B cell (primary cell): Measurements from ENCODE around the gene DOCK4. TPM values are rescaled to one million over a fixed set of nuclear protein-coding genes. Genes with fewer than 3 reads are reported as not detected.

Experiments
- ATAC-seq: fragments of 200-7000 bp; cut with Tn5 transposase; one replicate; pipeline ENCODE4 v1.10.0; 2021; ENCODE audit warnings: low read depth, mild to moderate bottlenecking, moderate number of reproducible peaks, moderate library complexity
- CTCF ChIA-PET: fragments of 350-600 bp; sonication (Branson Sonifier 250); formaldehyde crosslinking; loops from one replicate; lab custom pipeline; 2021; ENCODE audit warnings: antibody characterized with exemption, inconsistent platforms; lab: Charles Lee
- POLR2A ChIA-PET: fragments of 350-600 bp; sonication (Branson Sonifier 250); formaldehyde crosslinking; loops from one replicate; lab custom pipeline; 2021; ENCODE audit warnings: antibody characterized with exemption; lab: Charles Lee
- DNase-seq: peaks from one replicate; pipeline ENCODE4 v3.0.0; 2013
- H2AFZ ChIP-seq: 2 replicates; pipeline ENCODE4 v1.6.1; 2012; ENCODE audit warnings: mild to moderate bottlenecking, low read depth, low read length; ENCODE audit not compliant: insufficient read depth, poor library complexity, severe bottlenecking
- H3K27ac ChIP-seq, 2 donors: 1 replicate in 1 of 2; 2 replicates in 1 of 2; pipeline ENCODE4 v1.5.1; 2012 to 2013; ENCODE audit warnings: low read length in 2 of 2, mild to moderate bottlenecking in 2 of 2, moderate library complexity in 1 of 2
- H3K27me3 ChIP-seq, 4 experiments: fragments of 200-600 bp in 1 of 4; sonication (generic) in 1 of 4; replicated peaks in 1 of 4; 1 replicate in 2 of 4; 2 replicates in 2 of 4; pipeline versions ENCODE4 v1.6.1 to v1.7.0; 2013 to 2016; ENCODE audit warnings: low read length in 3 of 4, mild to moderate bottlenecking in 2 of 4, mixed read lengths in 1 of 4, moderate library complexity in 1 of 4; ENCODE audit not compliant: insufficient read depth in 4 of 4, control insufficient read depth in 3 of 4; ENCODE audit errors: control extremely low read depth in 1 of 4
- H3K36me3 ChIP-seq, 2 experiments: replicated peaks in 1 of 2; 1 replicate in 1 of 2; 2 replicates in 1 of 2; pipeline versions ENCODE4 v1.6.1 to v1.7.1; 2013; ENCODE audit warnings: low read length in 1 of 2; ENCODE audit not compliant: insufficient read depth in 2 of 2, control insufficient read depth in 1 of 2; ENCODE audit errors: control extremely low read depth in 1 of 2, extremely low read depth in 1 of 2
- H3K4me1 ChIP-seq, 2 donors: fragments of 200-600 bp in 1 of 2; sonication (generic) in 1 of 2; 1 replicate in 1 of 2; 2 replicates in 1 of 2; pipeline versions ENCODE4 v1.5.1 to v1.6.1; 2013 to 2017; ENCODE audit warnings: low read length in 2 of 2; ENCODE audit not compliant: control insufficient read depth in 2 of 2, insufficient read depth in 2 of 2
- H3K4me2 ChIP-seq: replicated peaks from 2 replicates; pipeline ENCODE3; 2012; ENCODE audit warnings: mild to moderate bottlenecking, low read depth, low read length; ENCODE audit not compliant: poor library complexity, severe bottlenecking
- H3K4me3 ChIP-seq, 5 experiments: fragments of 200-600 bp in 1 of 5; sonication (generic) in 1 of 5; 1 replicate in 3 of 5; 2 replicates in 2 of 5; pipeline versions ENCODE4 v1.5.1 to v1.7.0; 2011 to 2016; ENCODE audit warnings: low read length in 4 of 5, mild to moderate bottlenecking in 4 of 5, low read depth in 2 of 5, control low read depth in 1 of 5, moderate library complexity in 1 of 5; ENCODE audit not compliant: insufficient read depth in 1 of 5; ENCODE audit errors: control extremely low read depth in 1 of 5, extremely low read depth in 1 of 5
- H3K79me2 ChIP-seq: fragments of 200-600 bp; sonication (generic); one replicate; pipeline ENCODE4 v1.6.0; 2016; ENCODE audit warnings: low read length; ENCODE audit not compliant: control insufficient read depth, insufficient read depth
- H3K9ac ChIP-seq: fragments of 200-600 bp; sonication (generic); 2 replicates; pipeline ENCODE4 v1.6.1; 2017; ENCODE audit warnings: mild to moderate bottlenecking, low read length, moderate library complexity
- H3K9me3 ChIP-seq, 3 donors: one replicate each; pipeline versions ENCODE4 v1.6.1 to v1.7.1; 2013; ENCODE audit warnings: low read length in 2 of 3; ENCODE audit not compliant: control insufficient read depth in 2 of 3, insufficient read depth in 1 of 3; ENCODE audit errors: control extremely low read depth in 1 of 3
- H4K20me1 ChIP-seq: 2 replicates; pipeline ENCODE4 v1.6.0; 2012; ENCODE audit warnings: mild to moderate bottlenecking, low read length; ENCODE audit not compliant: insufficient read depth, control insufficient read depth, poor library complexity, severe bottlenecking
- H3K27ac Mint-ChIP-seq: one replicate; pipeline ENCODE4 v1.8.0; 2021; ENCODE audit warnings: mixed read lengths
- H3K27me3 Mint-ChIP-seq: one replicate; pipeline ENCODE4 v1.8.0; 2021; ENCODE audit warnings: mixed read lengths
- H3K4me1 Mint-ChIP-seq: one replicate; pipeline ENCODE4 v1.8.0; 2021; ENCODE audit warnings: mixed read lengths
- H3K4me3 Mint-ChIP-seq: one replicate; pipeline ENCODE4 v1.8.0; 2021; ENCODE audit warnings: mixed read lengths
- H3K9me3 Mint-ChIP-seq: one replicate; pipeline ENCODE4 v1.8.0; 2022; ENCODE audit warnings: mixed read lengths; ENCODE audit not compliant: insufficient read depth
- EZH2 ChIP-seq: IDR thresholded peaks from 2 replicates; pipeline ENCODE4 v1.6.1; 2012; ENCODE audit warnings: borderline replicate concordance, low read depth, mild to moderate bottlenecking, moderate library complexity, low read length; ENCODE audit not compliant: insufficient read depth, poor library complexity, severe bottlenecking
- WGBS: methylation state at CpG from one replicate; pipeline ENCODE4 v1.1.5; 2013; ENCODE audit warnings: missing lambda C conversion rate; ENCODE audit not compliant: insufficient coverage; 5-methylcytosine and 5-hydroxymethylcytosine counted together
- intact Hi-C: fragments of 100-400 bp; cut with micrococcal nuclease; formaldehyde crosslinking; loops from one replicate; pipeline ENCODE4 v1.10.0; 2022
- polyA plus RNA-seq: library from polyadenylated mRNA; depleted of rRNA; stranded (reverse); fragments of >200 nt; gene quantifications from 2 replicates; pipeline ENCODE4 v1.2.3, GENCODE V29; 2012
- total RNA-seq, 2 donors: library from RNA; stranded (reverse); fragments of 120-200 nt in 1 of 2; gene quantifications; 1 replicate in 1 of 2; 2 replicates in 1 of 2; pipeline versions ENCODE4 v1.2.3 to v1.2.4, GENCODE V29; 2013 to 2022
- TF ChIP-seq, protein P1 (sequence below): fragments of 200-600 bp; IDR thresholded peaks from one replicate; pipeline ENCODE4 v1.8.0; 2022; ENCODE audit warnings: antibody characterized with exemption, mild to moderate bottlenecking

Gene DOCK4
- total and polyA plus RNA-seq, 2 donors (not counting 1 experiment from before 2014, with no cell fraction given): 0.03 to 4.1 TPM

DNA sequence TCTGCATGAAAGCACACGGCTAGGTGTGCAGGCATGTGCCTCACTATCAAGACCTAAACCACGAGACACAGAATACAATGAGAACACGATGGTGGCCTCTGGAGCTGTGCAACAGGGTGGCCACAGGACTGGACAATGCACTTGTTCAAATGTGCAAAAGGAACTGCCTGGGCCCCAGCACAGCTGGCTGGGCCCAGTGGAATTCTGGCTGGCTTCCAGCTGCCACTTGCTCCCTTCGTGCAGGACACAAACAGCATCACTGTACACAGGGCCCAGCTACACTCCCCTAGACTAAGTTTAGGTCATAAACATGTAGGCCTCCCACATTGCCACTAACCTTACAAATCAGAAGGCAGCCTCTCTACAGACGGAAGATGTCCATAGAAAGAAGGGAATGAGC, 23.4 kb downstream of the DOCK4 start:
- POLR2A ChIA-PET: no interaction called here
- WGBS: 89% methylated on average over 4 of the region's 5 CpGs

DNA sequence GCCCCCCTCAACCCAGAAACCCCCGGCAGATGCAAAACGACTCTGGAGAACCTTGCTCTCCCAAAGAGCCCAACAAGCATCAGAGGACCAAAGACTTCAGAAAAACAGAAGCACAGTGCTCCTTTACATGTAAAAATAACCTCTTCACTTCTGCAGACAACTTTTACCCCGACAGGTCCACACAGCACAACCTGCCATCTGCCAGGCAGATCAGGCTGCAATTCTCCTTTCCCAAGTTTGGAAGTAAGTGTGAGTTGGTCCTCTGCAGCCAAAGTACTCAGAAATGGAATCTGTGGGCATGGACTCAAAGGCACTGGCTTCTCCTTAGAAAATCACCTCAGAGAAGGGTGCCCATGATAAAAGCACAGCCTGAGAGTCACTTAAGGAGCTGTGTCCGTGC, 26.0 kb downstream of the DOCK4 start:
- ATAC-seq (no peak), DNase-seq (no peak)
- H3K4me3 Mint-ChIP-seq: no peak overlapping the region
- Histone ChIP-seq H3K36me3 (no peaks in the 10 kb centered on the region), H2AFZ (no peak overlapping the region), H3K9ac (no peak overlapping the region), H3K27ac (no peak overlapping the region), H3K27me3 (peaks cover 0 to 8% (median 0%) of the 10 kb centered on the region in 4 experiments), H3K4me1 (no peaks in the 10 kb centered on the region), H3K79me2 (no peaks in the 10 kb centered on the region), H3K9me3 (no peaks in the 10 kb centered on the region), H3K4me3 (no peak overlapping the region), H3K4me2 (no peak overlapping the region), H4K20me1 (no peaks in the 10 kb centered on the region)
- H3K9me3 Mint-ChIP-seq: no peaks in the 10 kb centered on the region
- no peaks in the 10 kb centered on the region for H3K4me1 Mint-ChIP-seq
- intact Hi-C loops: no loop called here
- TF ChIP-seq, protein P1, sequence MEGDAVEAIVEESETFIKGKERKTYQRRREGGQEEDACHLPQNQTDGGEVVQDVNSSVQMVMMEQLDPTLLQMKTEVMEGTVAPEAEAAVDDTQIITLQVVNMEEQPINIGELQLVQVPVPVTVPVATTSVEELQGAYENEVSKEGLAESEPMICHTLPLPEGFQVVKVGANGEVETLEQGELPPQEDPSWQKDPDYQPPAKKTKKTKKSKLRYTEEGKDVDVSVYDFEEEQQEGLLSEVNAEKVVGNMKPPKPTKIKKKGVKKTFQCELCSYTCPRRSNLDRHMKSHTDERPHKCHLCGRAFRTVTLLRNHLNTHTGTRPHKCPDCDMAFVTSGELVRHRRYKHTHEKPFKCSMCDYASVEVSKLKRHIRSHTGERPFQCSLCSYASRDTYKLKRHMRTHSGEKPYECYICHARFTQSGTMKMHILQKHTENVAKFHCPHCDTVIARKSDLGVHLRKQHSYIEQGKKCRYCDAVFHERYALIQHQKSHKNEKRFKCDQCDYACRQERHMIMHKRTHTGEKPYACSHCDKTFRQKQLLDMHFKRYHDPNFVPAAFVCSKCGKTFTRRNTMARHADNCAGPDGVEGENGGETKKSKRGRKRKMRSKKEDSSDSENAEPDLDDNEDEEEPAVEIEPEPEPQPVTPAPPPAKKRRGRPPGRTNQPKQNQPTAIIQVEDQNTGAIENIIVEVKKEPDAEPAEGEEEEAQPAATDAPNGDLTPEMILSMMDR: no peak
- TF ChIP-seq EZH2: no peak
- CTCF ChIA-PET: no interaction called here
- WGBS: 80% methylated on average over 2 of the region's 4 CpGs
- H3K27ac Mint-ChIP-seq: no peak overlapping the region
- H3K27me3 Mint-ChIP-seq: peaks cover 29% of the 10 kb centered on the region
- POLR2A ChIA-PET: no interaction called here

More for the DNA sequence above, 23.4 kb downstream of the DOCK4 start:
- H3K9me3 Mint-ChIP-seq: no peaks in the 10 kb centered on the region
- H3K9ac ChIP-seq: no peak overlapping the region
- no peak overlapping the region for H3K27ac Mint-ChIP-seq
- H3K4me2 ChIP-seq: no peak overlapping the region
- CTCF ChIA-PET: no interaction called here
- peaks cover 12% of the 10 kb centered on the region for H3K27me3 Mint-ChIP-seq
- DNase-seq: no peak
- no peak for ATAC-seq
- H3K27ac ChIP-seq: no peak overlapping the region
- H3K9me3 ChIP-seq: no peaks in the 10 kb centered on the region
- intact Hi-C loops: no loop called here
- H3K4me1 Mint-ChIP-seq: no peaks in the 10 kb centered on the region
- no peak overlapping the region for H3K4me3 Mint-ChIP-seq
- H3K79me2 ChIP-seq: no peaks in the 10 kb centered on the region
- peaks cover 0 to 8% (median 0%) of the 10 kb centered on the region in 4 experiments for H3K27me3 ChIP-seq
- TF ChIP-seq EZH2: no peak
- H3K4me1 ChIP-seq: no peaks in the 10 kb centered on the region
- H2AFZ ChIP-seq: no peak overlapping the region
- H3K4me3 ChIP-seq: no peak overlapping the region
- H4K20me1 ChIP-seq: no peaks in the 10 kb centered on the region
- H3K36me3 ChIP-seq: no peaks in the 10 kb centered on the region
